ENCODE results near the gene LEFTY2. TPM values are rescaled to one million over a fixed set of nuclear protein-coding genes. Genes with fewer than 3 reads are reported as not detected.
A peak's percentile ranks its signal among the peaks of the same experiment; 100 is the strongest.

LEFTY2 gene
- total RNA-seq, 1 donor from 2014 or later = 0.74 TPM

- Mint-ChIP-seq H3K4me1 (peaks cover 4% of the 10 kb centered on the region), H3K27ac (no peak overlapping the region), H3K9me3 (no peaks in the 10 kb centered on the region), H3K36me3 (no peaks in the 10 kb centered on the region), H3K27me3 (ENCODE audit: low read depth) (peaks cover 15% of the 10 kb centered on the region), H3K4me3 (no peak overlapping the region)
- TF ChIP-seq CTCF (IDR thresholded peaks at IDR 0.05; ENCODE audit: unreplicated experiment) = no peak
- no peak for DNase-seq (ENCODE audit: low spot score in 2 of 2, unreplicated experiment in 2 of 2)
Measured at GRCh38 chr1:225965231-225965630, 24.2 kb upstream of the LEFTY2 start.

- Mint-ChIP-seq H3K9me3 (no peaks in the 10 kb centered on the region), H3K27me3 (ENCODE audit: low read depth) (peaks cover 15% of the 10 kb centered on the region), H3K27ac (no peak overlapping the region), H3K4me1 (peaks cover 3% of the 10 kb centered on the region), H3K4me3 (no peak overlapping the region), H3K36me3 (no peaks in the 10 kb centered on the region)
- no peak for DNase-seq (ENCODE audit: low spot score in 2 of 2, unreplicated experiment in 2 of 2)
- TF ChIP-seq CTCF (IDR thresholded peaks at IDR 0.05; ENCODE audit: unreplicated experiment) = no peak
Measured at GRCh38 chr1:225963735-225964530, 22.9 kb upstream of the LEFTY2 start.

GRCh38 chr1:225962440-225962975 lies 21.5 kb upstream of the LEFTY2 start:
- peak; percentile 65 for TF ChIP-seq CTCF (IDR thresholded peaks at IDR 0.05; ENCODE audit: unreplicated experiment)
- Mint-ChIP-seq H3K9me3 (no peaks in the 10 kb centered on the region), H3K36me3 (no peaks in the 10 kb centered on the region), H3K27ac (no peak overlapping the region), H3K4me3 (no peak overlapping the region), H3K27me3 (ENCODE audit: low read depth) (peaks cover 15% of the 10 kb centered on the region), H3K4me1 (no peaks in the 10 kb centered on the region)
- peak in 1 of 2 experiments; percentile 64 for DNase-seq (ENCODE audit: low spot score in 2 of 2, unreplicated experiment in 2 of 2)

GRCh38 chr1:225961659-225962439 lies 20.8 kb upstream of the LEFTY2 start:
- H3K36me3 Mint-ChIP-seq = no peaks in the 10 kb centered on the region

GRCh38 chr1:225958041-225958440 lies 17.0 kb upstream of the LEFTY2 start:
- Mint-ChIP-seq H3K27me3 (ENCODE audit: low read depth) (peaks cover 19% of the 10 kb centered on the region), H3K27ac (no peak overlapping the region), H3K36me3 (no peaks in the 10 kb centered on the region), H3K9me3 (no peaks in the 10 kb centered on the region), H3K4me1 (no peaks in the 10 kb centered on the region), H3K4me3 (no peak overlapping the region)
- TF ChIP-seq CTCF (IDR thresholded peaks at IDR 0.05; ENCODE audit: unreplicated experiment) = no peak
- no peak for DNase-seq (ENCODE audit: low spot score in 2 of 2, unreplicated experiment in 2 of 2)

More at GRCh38 chr1:225961659-225962439, 20.8 kb upstream of the LEFTY2 start:
- no peak for DNase-seq (ENCODE audit: low spot score in 2 of 2, unreplicated experiment in 2 of 2)
- Mint-ChIP-seq H3K4me1 (no peaks in the 10 kb centered on the region), H3K27me3 (ENCODE audit: low read depth) (peaks cover 15% of the 10 kb centered on the region), H3K27ac (no peak overlapping the region), H3K9me3 (no peaks in the 10 kb centered on the region), H3K4me3 (no peak overlapping the region)
- TF ChIP-seq CTCF (IDR thresholded peaks at IDR 0.05; ENCODE audit: unreplicated experiment) = no peak

Data from mesothelial cell of epicardium (in vitro differentiated cells).